Transverse colon (tissue), 4 donors: ENCODE measurements around the gene ALDH3A2. TPM values are rescaled to one million over a fixed set of nuclear protein-coding genes. Genes with fewer than 3 reads are reported as not detected.

ENCODE experiments used
- DNase-seq: peaks from one replicate; pipeline ENCODE4 v3.0.0-alpha.2; 2019
- H3K27ac ChIP-seq, 4 donors: fragments of 200-600 bp; sonication (generic); 2 replicates each; pipeline ENCODE4 v1.5.1; 2016 to 2018; ENCODE audit warnings: inconsistent platforms in 4 of 4
- H3K27me3 ChIP-seq: fragments of 200-600 bp; sonication (generic); 2 replicates; pipeline ENCODE4 v1.5.1; 2017; ENCODE audit warnings: inconsistent platforms
- H3K36me3 ChIP-seq, 4 donors: fragments of 200-600 bp; sonication (generic); 2 replicates each; pipeline ENCODE4 v1.5.1; 2017 to 2019; ENCODE audit warnings: inconsistent platforms in 4 of 4
- H3K4me1 ChIP-seq, 4 donors: fragments of 200-600 bp; sonication (generic); 2 replicates each; pipeline ENCODE4 v1.5.1; 2017 to 2020; ENCODE audit warnings: inconsistent platforms in 4 of 4
- H3K4me3 ChIP-seq, 4 donors: fragments of 200-600 bp; sonication (generic); 1 replicate in 1 of 4; 2 replicates in 3 of 4; pipeline versions ENCODE4 v1.5.1 to v1.6.1; 2017 to 2019; ENCODE audit warnings: inconsistent platforms in 4 of 4
- H3K9me3 ChIP-seq, 2 donors: fragments of 200-600 bp; sonication (generic); 2 replicates each; pipeline ENCODE4 v1.5.1; 2017 to 2019; ENCODE audit warnings: inconsistent platforms in 2 of 2
- EP300 ChIP-seq: sonication (generic); formaldehyde crosslinking; IDR thresholded peaks from one replicate; pipeline ENCODE4 v1.6.1; 2017; ENCODE audit warnings: antibody characterized with exemption, low read depth
- POLR2A ChIP-seq: fragments of 450-650 bp; IDR thresholded peaks from one replicate; pipeline ENCODE4 v1.6.1; 2016; ENCODE audit warnings: antibody characterized with exemption, mild to moderate bottlenecking, moderate library complexity
- POLR2AphosphoS5 ChIP-seq, 3 donors: sonication (generic); formaldehyde crosslinking; IDR thresholded peaks; one replicate each; pipeline ENCODE4 v1.6.1; 2016; ENCODE audit warnings: antibody characterized with exemption in 3 of 3
- WGBS, 2 donors: methylation state at CpG; one replicate each; pipeline ENCODE4 v1.1.5; 2018; ENCODE audit warnings: low coverage in 1 of 2; 5-methylcytosine and 5-hydroxymethylcytosine counted together
- in situ Hi-C, 4 donors: fragments of 200-750 bp; cut with MboI; loops; one replicate each; pipeline versions ENCODE4 v1.15.0 to v1.15.1; 2017; ENCODE audit warnings: low sequenced_read_pairs in 3 of 4, low pct_ligation_motif_present in 1 of 4, low pct_unique_long_range_greater_than_20kb in 1 of 4
- intact Hi-C: fragments of 100-400 bp; cut with DNase I; formaldehyde crosslinking; loops from one replicate; pipeline ENCODE4 v1.15.1; 2023; ENCODE audit warnings: low total_unique reads
- small RNA-seq, 4 donors: library from RNA; depleted of rRNA; stranded (forward); fragments of <200 nt; gene quantifications; one replicate each; pipeline ENCODE3, GENCODE V24; 2016
- total RNA-seq, 4 donors: library from RNA; depleted of rRNA; stranded (reverse); fragments of >200 nt; gene quantifications; one replicate each; pipeline ENCODE4 v1.1.0, GENCODE V29; 2016
- TF ChIP-seq, protein P1 (sequence below), 5 experiments: fragments of 200-600 bp in 3 of 5; fragments of 450-650 bp in 2 of 5; sonication (generic) in 3 of 5; IDR thresholded peaks; 1 replicate in 2 of 5; 2 replicates in 3 of 5; pipeline ENCODE4 v1.5.1; 2016 to 2017; ENCODE audit warnings: antibody characterized with exemption in 5 of 5, inconsistent platforms in 3 of 5, mild to moderate bottlenecking in 2 of 5, moderate library complexity in 1 of 5

ALDH3A2 gene
- total RNA-seq, 4 donors from 2014 or later, result 44.5 to 199 (median 119) TPM

DNA sequence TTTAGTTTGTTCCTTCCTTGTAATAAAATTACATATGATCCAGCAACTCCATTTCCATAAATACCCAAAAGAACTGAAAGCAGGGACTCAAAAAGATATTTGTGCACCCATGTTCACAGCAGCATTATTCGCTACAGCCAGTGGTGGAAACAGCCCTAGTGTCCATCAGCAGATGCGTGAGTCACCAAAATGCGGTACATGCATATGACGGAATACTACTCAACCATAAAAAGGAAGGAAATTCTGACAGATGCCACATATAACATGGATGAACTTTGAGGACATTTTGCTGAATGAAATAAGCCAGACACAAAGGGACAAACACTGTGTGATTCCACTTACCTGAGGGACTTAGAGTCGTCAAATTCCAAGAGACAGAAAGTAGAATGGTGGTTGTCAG, 76.9 kb downstream of the ALDH3A2 start:
- Histone ChIP-seq H3K27me3 (no peaks in the 10 kb centered on the region), H3K27ac (peak overlapping the region in 3 of 4 donors; percentile 64 to 86 (median 77)), H3K9me3 (no peaks in the 10 kb centered on the region), H3K4me1 (peaks cover 25 to 59% (median 43%) of the 10 kb centered on the region in 4 donors), H3K4me3 (no peak overlapping the region), H3K36me3 (no peaks in the 10 kb centered on the region)
- 93 to 95% methylated on average over 5 of the region's 5 CpGs for WGBS, 2 donors
- in situ Hi-C loops, result no loop called here
- intact Hi-C loops, result loop anchor here (5.0 kb wide), 1 partner anchor 78 kb away; the partner anchor contains the start of gene ALDH3A2
- TF ChIP-seq, protein P1, sequence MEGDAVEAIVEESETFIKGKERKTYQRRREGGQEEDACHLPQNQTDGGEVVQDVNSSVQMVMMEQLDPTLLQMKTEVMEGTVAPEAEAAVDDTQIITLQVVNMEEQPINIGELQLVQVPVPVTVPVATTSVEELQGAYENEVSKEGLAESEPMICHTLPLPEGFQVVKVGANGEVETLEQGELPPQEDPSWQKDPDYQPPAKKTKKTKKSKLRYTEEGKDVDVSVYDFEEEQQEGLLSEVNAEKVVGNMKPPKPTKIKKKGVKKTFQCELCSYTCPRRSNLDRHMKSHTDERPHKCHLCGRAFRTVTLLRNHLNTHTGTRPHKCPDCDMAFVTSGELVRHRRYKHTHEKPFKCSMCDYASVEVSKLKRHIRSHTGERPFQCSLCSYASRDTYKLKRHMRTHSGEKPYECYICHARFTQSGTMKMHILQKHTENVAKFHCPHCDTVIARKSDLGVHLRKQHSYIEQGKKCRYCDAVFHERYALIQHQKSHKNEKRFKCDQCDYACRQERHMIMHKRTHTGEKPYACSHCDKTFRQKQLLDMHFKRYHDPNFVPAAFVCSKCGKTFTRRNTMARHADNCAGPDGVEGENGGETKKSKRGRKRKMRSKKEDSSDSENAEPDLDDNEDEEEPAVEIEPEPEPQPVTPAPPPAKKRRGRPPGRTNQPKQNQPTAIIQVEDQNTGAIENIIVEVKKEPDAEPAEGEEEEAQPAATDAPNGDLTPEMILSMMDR (IDR thresholded peaks at IDR 0.05), result no peak
- TF ChIP-seq POLR2A (no peak), EP300 (no peak), POLR2AphosphoS5 (IDR thresholded peaks at IDR 0.05) (no peak)
- DNase-seq, result no peak

DNA sequence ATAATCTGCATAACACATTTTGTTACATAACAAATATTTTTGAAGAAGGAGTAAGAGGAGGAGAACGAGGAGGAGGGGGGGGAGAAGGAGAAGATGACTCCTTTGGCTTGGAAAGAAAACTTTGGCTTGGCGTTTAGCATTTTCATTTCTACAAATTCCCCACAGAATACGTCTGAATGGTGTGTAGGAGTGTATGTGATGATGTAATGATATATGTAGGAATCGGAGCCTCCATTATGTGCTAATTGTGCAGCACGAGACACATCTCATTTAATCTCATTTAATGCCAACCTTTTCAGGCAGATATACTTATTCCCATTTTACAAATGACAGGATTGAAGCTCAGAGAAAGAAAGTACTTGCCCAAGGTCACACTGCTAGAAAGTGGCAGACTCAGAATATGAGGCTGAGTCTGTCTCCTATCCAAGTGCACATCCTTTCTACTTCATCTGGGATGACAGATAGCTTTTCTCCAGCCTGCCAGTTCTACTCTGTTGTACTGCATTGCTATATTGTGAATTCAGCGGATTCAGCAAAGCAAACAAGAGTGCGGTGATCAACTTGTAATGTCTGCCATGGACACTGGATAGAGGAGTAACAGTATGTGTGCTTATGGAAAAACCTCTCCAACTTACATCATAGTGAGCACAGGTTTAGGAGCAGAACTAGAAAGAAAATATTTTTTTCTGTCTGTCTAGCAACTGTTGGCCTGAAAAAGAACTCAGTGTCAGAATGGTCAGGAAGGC, 78.3 kb downstream of the ALDH3A2 start:
- in situ Hi-C loops (no loop called here), intact Hi-C loops (loop anchor here (5.0 kb wide), 1 partner anchor 80 kb away; the partner anchor contains the start of gene ALDH3A2)
- Histone ChIP-seq H3K36me3 (no peaks in the 10 kb centered on the region), H3K4me1 (peaks cover 25 to 50% (median 36%) of the 10 kb centered on the region in 4 donors), H3K9me3 (no peaks in the 10 kb centered on the region), H3K4me3 (no peak overlapping the region), H3K27me3 (no peaks in the 10 kb centered on the region), H3K27ac (peak overlapping the region; percentile 84 to 95 (median 87))
- 80 to 82% methylated on average over 6 to 7 of the region's 7 CpGs for WGBS, 2 donors
- TF ChIP-seq, protein P1 (IDR thresholded peaks at IDR 0.05), result no peak
- TF ChIP-seq EP300 (no peak), POLR2A (no peak), POLR2AphosphoS5 (IDR thresholded peaks at IDR 0.05) (no peak)
- DNase-seq, result no peak

Small RNA genes within 50 kb of the gene (small RNA-seq; reads per million reads assigned to genes)
- gene NMTRQ-TTG12-1 (0 reads per million in 4 donors), gene RF00322 (0 reads per million in 4 donors)

Other genes starting within 250 kb of the ALDH3A2 start
- gene RNF112, start 237.5 kb upstream of the ALDH3A2 start, total RNA-seq, result 1 to 10 TPM; 2.2 to 7.2 (median 3.9) TPM
- gene SLC47A1, start 114.9 kb upstream of the ALDH3A2 start, total RNA-seq, result under 1 TPM in 2 of 4 donors, not detected in 2; 0.32 to 0.96 TPM
- 1 to 10 TPM in 1 of 4 donors, under 1 TPM in 2, not detected in 1; 0.27 to 1.1 (median 0.32) TPM for gene SLC47A2, start 67.8 kb downstream of the ALDH3A2 start, total RNA-seq
- gene ALDH3A1, start 99.5 kb downstream of the ALDH3A2 start, total RNA-seq, result 10 to 100 TPM in 1 of 4 donors, 1 to 10 TPM in 3; 1.2 to 15.3 (median 3.4) TPM
- 10 to 100 TPM in 3 of 4 donors, 1 to 10 TPM in 1; 9.0 to 28.5 (median 12.9) TPM for gene ULK2, start 219.2 kb downstream of the ALDH3A2 start, total RNA-seq